Stimulated activated CD4-positive, alpha-beta T cell treated with anti-CD3 and anti-CD28 coated beads, Interleukin-2, amount 100 ng/mL, for 4 hours (primary cell): Measurements from ENCODE around the gene BAAT.

Experiments used
- DNase-seq: peaks from one replicate; pipeline ENCODE4 v3.0.0-alpha.2; 2020; ENCODE audit warnings: low read depth

BAAT gene

DNA sequence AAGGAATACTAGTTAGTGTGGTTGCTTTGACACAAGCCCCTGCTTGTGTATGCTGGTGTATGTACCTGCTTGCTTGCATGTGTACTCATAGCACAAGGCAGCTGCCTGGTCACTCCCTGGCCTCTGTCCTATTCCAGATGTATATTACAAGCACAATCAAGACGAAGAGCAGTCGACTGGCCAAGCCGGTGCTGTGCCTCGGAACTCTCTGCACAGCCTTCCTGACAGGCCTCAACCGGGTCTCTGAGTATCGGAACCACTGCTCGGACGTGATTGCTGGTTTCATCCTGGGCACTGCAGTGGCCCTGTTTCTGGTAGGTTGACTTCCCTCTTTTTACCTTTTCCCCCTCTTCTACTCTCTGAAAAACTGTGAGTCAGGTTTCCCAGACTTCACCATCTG is 72.1 kb downstream of the BAAT start:
- DNase-seq: no peak

- DNase-seq: no peak
Measured at GRCh38 chr9:101311758-101312420, 72.9 kb downstream of the BAAT start.

GRCh38 chr9:101311191-101311590 is 73.6 kb downstream of the BAAT start:
- no peak for DNase-seq
